Chondrocyte (in vitro differentiated cells): Measurements from ENCODE around the gene USO1. TPM values are rescaled to one million over a fixed set of nuclear protein-coding genes. Genes with fewer than 3 reads are reported as not detected.

ENCODE experiments used
- DNase-seq: peaks from one replicate; pipeline ENCODE4 v3.0.0; 2021; ENCODE audit warnings: mixed read lengths, low spot score
- H3K27ac Mint-ChIP-seq: one replicate; pipeline ENCODE4 v1.8.0; 2021; ENCODE audit warnings: mild to moderate bottlenecking, moderate library complexity, mixed read lengths; ENCODE audit not compliant: unreplicated experiment
- H3K27me3 Mint-ChIP-seq: 2 replicates; pipeline ENCODE4 v1.8.0; 2021; ENCODE audit warnings: low read depth, mixed read lengths
- H3K36me3 Mint-ChIP-seq: 2 replicates; pipeline ENCODE4 v1.8.0; 2021; ENCODE audit warnings: low read depth, mixed read lengths
- H3K4me1 Mint-ChIP-seq: 2 replicates; pipeline ENCODE4 v1.8.0; 2021; ENCODE audit warnings: low read depth, mild to moderate bottlenecking, mixed read lengths
- H3K4me3 Mint-ChIP-seq: one replicate; pipeline ENCODE4 v1.8.0; 2021; ENCODE audit warnings: mild to moderate bottlenecking, moderate library complexity, mixed read lengths; ENCODE audit not compliant: unreplicated experiment
- H3K9me3 Mint-ChIP-seq: 2 replicates; pipeline ENCODE4 v1.8.0; 2021; ENCODE audit warnings: low read depth, mixed read lengths
- total RNA-seq: library from RNA; stranded (reverse); gene quantifications from 3 replicates; pipeline ENCODE4 v1.2.1, GENCODE V29; 2021
- TF ChIP-seq, protein P1 (sequence below): fragments of 200-600 bp; sonication (generic); IDR thresholded peaks from 2 replicates; pipeline ENCODE4 v1.5.0; 2021; ENCODE audit warnings: antibody characterized with exemption, mild to moderate bottlenecking, moderate library complexity

USO1 gene
- total RNA-seq, 1 donor from 2014 or later: 86.4 TPM

GRCh38 chr4:75705198-75705977 is 19.0 kb upstream of the USO1 start:
- DNase-seq: no peak
- Mint-ChIP-seq H3K4me3 (no peak overlapping the region), H3K36me3 (peaks cover 3% of the 10 kb centered on the region), H3K27me3 (no peaks in the 10 kb centered on the region), H3K27ac (no peak overlapping the region), H3K9me3 (no peaks in the 10 kb centered on the region), H3K4me1 (peaks cover 2% of the 10 kb centered on the region)
- TF ChIP-seq, protein P1, sequence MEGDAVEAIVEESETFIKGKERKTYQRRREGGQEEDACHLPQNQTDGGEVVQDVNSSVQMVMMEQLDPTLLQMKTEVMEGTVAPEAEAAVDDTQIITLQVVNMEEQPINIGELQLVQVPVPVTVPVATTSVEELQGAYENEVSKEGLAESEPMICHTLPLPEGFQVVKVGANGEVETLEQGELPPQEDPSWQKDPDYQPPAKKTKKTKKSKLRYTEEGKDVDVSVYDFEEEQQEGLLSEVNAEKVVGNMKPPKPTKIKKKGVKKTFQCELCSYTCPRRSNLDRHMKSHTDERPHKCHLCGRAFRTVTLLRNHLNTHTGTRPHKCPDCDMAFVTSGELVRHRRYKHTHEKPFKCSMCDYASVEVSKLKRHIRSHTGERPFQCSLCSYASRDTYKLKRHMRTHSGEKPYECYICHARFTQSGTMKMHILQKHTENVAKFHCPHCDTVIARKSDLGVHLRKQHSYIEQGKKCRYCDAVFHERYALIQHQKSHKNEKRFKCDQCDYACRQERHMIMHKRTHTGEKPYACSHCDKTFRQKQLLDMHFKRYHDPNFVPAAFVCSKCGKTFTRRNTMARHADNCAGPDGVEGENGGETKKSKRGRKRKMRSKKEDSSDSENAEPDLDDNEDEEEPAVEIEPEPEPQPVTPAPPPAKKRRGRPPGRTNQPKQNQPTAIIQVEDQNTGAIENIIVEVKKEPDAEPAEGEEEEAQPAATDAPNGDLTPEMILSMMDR: no peak

DNA sequence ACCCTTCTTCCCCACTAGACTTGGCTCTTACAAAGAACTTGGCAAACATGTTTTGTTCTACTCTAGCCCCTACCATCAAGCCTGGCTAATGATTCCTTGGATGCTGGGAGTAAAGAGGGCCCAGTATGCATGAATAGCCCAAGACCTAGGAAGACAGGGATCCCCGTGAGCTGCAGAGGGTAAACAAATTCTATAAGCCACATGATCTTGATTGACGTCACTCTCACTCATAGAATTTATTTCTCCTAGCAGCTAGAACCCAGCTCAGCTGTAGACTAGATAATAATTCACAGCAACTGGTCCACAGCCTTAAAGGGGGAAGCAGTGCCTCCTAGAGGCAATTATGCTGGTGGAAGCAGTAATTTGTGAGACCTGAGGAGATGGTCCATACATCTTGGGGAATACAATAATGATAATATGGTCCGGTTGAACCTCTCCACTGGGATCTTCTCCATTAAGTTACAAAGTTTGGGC is 16.1 kb upstream of the USO1 start:
- DNase-seq: no peak
- TF ChIP-seq, protein P1: peak; percentile 32
- Mint-ChIP-seq H3K27ac (no peak overlapping the region), H3K27me3 (no peaks in the 10 kb centered on the region), H3K4me1 (peaks cover 2% of the 10 kb centered on the region), H3K9me3 (no peaks in the 10 kb centered on the region), H3K36me3 (peaks cover 3% of the 10 kb centered on the region), H3K4me3 (no peak overlapping the region)

GRCh38 chr4:75710246-75710645 is 14.1 kb upstream of the USO1 start:
- no peaks in the 10 kb centered on the region for H3K27me3 Mint-ChIP-seq
- DNase-seq: no peak
- H3K9me3 Mint-ChIP-seq: no peaks in the 10 kb centered on the region

DNA sequence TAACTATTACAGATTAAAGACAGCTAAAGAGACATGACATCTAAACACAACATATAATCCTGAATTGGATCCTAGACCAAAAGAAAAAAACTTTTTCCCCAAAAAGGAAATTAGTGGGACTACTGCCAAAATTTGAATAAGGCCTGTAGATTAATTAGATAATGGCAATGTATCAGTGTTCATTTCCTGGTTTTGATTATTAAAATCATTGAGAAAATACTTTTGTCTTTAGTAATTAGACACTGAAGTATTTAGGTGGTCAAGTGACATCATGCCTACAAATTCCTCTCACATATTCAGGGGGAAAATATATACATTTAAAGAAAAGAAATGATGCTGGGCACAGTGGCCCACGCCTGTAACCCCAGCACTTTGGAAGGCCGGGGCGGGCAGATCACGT is 10.4 kb upstream of the USO1 start:
- Mint-ChIP-seq H3K27ac (peak overlapping the region; percentile 6), H3K4me1 (peaks cover 26% of the 10 kb centered on the region), H3K4me3 (no peak overlapping the region), H3K27me3 (no peaks in the 10 kb centered on the region), H3K36me3 (peaks cover 1% of the 10 kb centered on the region), H3K9me3 (no peaks in the 10 kb centered on the region)
- TF ChIP-seq, protein P1: no peak
- no peak for DNase-seq

More at GRCh38 chr4:75710246-75710645, 14.1 kb upstream of the USO1 start:
- Mint-ChIP-seq H3K4me3 (no peak overlapping the region), H3K27ac (no peak overlapping the region), H3K4me1 (peaks cover 19% of the 10 kb centered on the region), H3K36me3 (peaks cover 3% of the 10 kb centered on the region)
- TF ChIP-seq, protein P1: no peak

DNA sequence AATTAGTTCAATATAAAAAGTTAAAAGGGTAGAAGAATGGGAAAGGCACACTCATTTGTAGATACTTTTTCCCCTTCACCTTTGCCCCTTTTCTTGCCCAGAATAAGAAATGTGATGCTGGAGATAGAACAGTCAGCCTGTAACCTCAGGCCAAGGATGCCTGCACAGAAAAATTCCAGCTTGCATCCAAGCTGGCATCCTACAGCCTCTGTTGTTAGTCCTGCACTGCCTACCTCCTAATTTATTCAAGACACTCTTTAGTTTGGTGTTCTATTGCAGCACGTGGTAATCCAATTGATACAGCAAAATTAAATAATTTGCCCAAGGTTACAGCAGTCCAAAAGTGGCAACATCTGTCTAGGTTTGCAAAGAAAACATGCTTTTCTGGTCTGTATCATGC is 9.7 kb upstream of the USO1 start:
- no peak for DNase-seq
- peaks cover 24% of the 10 kb centered on the region for H3K4me1 Mint-ChIP-seq
- H3K4me3 Mint-ChIP-seq: no peak overlapping the region
- TF ChIP-seq, protein P1: no peak
- peaks cover 1% of the 10 kb centered on the region for H3K36me3 Mint-ChIP-seq
- H3K9me3 Mint-ChIP-seq: no peaks in the 10 kb centered on the region
- H3K27ac Mint-ChIP-seq: peak overlapping the region; percentile 78
- no peaks in the 10 kb centered on the region for H3K27me3 Mint-ChIP-seq
